DOHH2 (cell line): ENCODE measurements around the gene RAD9A.

ENCODE experiments used
- EZH2phosphoT487 ChIP-seq: fragments of 200-600 bp; sonication (generic); IDR thresholded peaks from 2 replicates; pipeline ENCODE4 v1.6.1; 2017; ENCODE audit warnings: borderline replicate concordance, mild to moderate bottlenecking, antibody characterized with exemption, low read length, moderate library complexity, mixed read lengths
- TF ChIP-seq, protein P1 (sequence below): fragments of 200-600 bp; sonication (generic); IDR thresholded peaks from one replicate; pipeline ENCODE4 v1.5.1; 2014; ENCODE audit warnings: antibody characterized with exemption, mild to moderate bottlenecking, low read depth, low read length; ENCODE audit not compliant: poor library complexity, severe bottlenecking

DNA sequence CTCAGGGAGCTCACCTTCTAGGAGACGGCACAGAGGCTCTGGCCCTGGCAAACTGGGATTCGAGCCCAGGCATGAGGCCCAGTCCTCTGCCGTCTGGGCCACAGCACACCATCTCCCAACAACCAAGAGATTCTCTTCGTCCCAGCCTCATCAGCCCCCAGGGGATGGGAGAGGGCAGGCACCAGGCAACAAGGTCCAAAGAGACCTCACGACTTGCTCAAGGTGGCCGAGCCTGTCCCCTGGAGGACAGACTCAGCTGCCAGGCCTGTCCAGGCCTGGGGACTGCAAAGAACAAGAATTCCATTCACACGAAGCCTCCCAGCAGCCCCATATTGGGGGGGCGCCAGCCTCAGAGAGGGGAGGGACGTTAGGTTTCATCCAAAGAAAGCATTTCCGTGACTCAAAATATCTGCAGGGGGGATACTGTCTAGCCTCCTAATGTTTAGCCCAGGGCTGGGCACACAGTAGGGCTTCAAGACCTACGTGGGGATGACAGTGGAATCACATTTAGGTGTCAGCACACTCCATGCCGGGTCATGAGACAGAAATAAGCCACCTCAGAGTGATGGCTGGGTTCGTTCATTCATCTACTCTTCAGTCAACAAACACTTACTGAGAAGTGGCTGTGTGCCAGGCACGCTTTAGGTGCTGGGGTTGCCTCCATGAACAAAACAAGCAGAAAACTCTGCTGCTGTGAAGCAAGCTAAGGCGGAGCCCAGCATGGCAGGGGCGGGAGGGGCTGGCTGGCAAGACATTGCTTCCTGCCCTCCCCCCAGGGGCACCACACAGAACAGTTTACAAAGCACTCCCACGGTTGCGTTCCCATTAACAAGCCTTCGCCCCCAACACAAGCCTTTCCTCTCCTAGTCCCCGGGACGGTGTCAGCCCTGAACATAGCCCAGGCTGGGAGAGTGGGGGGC, 24.9 kb downstream of the RAD9A start:
- TF ChIP-seq, protein P1, sequence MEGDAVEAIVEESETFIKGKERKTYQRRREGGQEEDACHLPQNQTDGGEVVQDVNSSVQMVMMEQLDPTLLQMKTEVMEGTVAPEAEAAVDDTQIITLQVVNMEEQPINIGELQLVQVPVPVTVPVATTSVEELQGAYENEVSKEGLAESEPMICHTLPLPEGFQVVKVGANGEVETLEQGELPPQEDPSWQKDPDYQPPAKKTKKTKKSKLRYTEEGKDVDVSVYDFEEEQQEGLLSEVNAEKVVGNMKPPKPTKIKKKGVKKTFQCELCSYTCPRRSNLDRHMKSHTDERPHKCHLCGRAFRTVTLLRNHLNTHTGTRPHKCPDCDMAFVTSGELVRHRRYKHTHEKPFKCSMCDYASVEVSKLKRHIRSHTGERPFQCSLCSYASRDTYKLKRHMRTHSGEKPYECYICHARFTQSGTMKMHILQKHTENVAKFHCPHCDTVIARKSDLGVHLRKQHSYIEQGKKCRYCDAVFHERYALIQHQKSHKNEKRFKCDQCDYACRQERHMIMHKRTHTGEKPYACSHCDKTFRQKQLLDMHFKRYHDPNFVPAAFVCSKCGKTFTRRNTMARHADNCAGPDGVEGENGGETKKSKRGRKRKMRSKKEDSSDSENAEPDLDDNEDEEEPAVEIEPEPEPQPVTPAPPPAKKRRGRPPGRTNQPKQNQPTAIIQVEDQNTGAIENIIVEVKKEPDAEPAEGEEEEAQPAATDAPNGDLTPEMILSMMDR = no peak
- no peak for TF ChIP-seq EZH2phosphoT487
